Measurements from ENCODE around the gene ABCB8.
"Not testable (repeated sequence)": the region's sequence is repeated elsewhere in the genome, so short reads cannot be mapped to it uniquely, and the experiment has no call there.

Gene ABCB8

GRCh38 chr7:151039850-151040548 lies 11.7 kb downstream of the ABCB8 start:
- no peak for DNase-seq (ENCODE audit: extremely low spot score)
- ChIA-PET POLR2A (interaction anchor here (0.7 to 3.8 kb wide), 4 partner anchors 12 to 43 kb away, joined by 3 to 23 read pairs (median 5); partner anchors contain the start of genes ABCB8, SLC4A2 and TMUB1), CTCF (interaction anchor here (1.0 to 1.7 kb wide), 2 partner anchors 12 to 21 kb away, joined by 3 to 6 read pairs; partner anchors contain the start of gene ABCB8)

GRCh38 chr7:151040616-151041375 lies 12.5 kb downstream of the ABCB8 start:
- TF ChIP-seq ELF4 (IDR thresholded peaks at IDR 0.05) (no peak), SUZ12 (IDR thresholded peaks at IDR 0.05) (no peak), ZNF384 (IDR thresholded peaks at IDR 0.05) (no peak), FOXM1 (IDR thresholded peaks at IDR 0.05; ENCODE audit: borderline replicate concordance) (no peak), TARDBP (IDR thresholded peaks at IDR 0.05) (no peak), NFRKB (IDR thresholded peaks at IDR 0.05) (no peak), CTBP1 (IDR thresholded peaks at IDR 0.05; ENCODE audit: borderline replicate concordance) (no peak), L3MBTL2 (conservative IDR thresholded peaks at IDR 0.05) (no peak), ARNT (IDR thresholded peaks at IDR 0.05) (no peak), PKNOX1 (IDR thresholded peaks at IDR 0.05) (no peak), LEF1 (IDR thresholded peaks at IDR 0.05; ENCODE audit: borderline replicate concordance) (no peak), HDGF (IDR thresholded peaks at IDR 0.05; ENCODE audit: borderline replicate concordance) (no peak), FOXK2 (IDR thresholded peaks at IDR 0.05) (no peak), SP1 (IDR thresholded peaks at IDR 0.05) (no peak), FOXA1 (IDR thresholded peaks at IDR 0.05) (no peak), BHLHE40 (IDR thresholded peaks at IDR 0.05; ENCODE audit: borderline replicate concordance) (no peak)
- ChIA-PET POLR2A (interaction anchor here (1.1 to 1.3 kb wide), 2 partner anchors 13 to 18 kb away, joined by 3 to 6 read pairs; partner anchors contain the start of gene ABCB8), CTCF (interaction anchor here (1.7 kb wide), 1 partner anchor 22 kb away, joined by 6 read pairs; no protein-coding TSS in a partner anchor)
- DNase-seq (ENCODE audit: extremely low spot score), result no peak

More at GRCh38 chr7:151039850-151040548, 11.7 kb downstream of the ABCB8 start:
- TF ChIP-seq FOXA1 (IDR thresholded peaks at IDR 0.05) (no peak), LEF1 (IDR thresholded peaks at IDR 0.05; ENCODE audit: borderline replicate concordance) (no peak), SP1 (IDR thresholded peaks at IDR 0.05) (no peak), BHLHE40 (IDR thresholded peaks at IDR 0.05; ENCODE audit: borderline replicate concordance) (no peak), ZNF384 (IDR thresholded peaks at IDR 0.05) (no peak), HDGF (IDR thresholded peaks at IDR 0.05; ENCODE audit: borderline replicate concordance) (no peak), L3MBTL2 (conservative IDR thresholded peaks at IDR 0.05) (no peak), NFRKB (IDR thresholded peaks at IDR 0.05) (no peak)

GRCh38 chr7:151043449-151043848 lies 15.2 kb downstream of the ABCB8 start:
- DNase-seq (ENCODE audit: extremely low spot score); POLR2A ChIA-PET; CTCF ChIA-PET: not testable (repeated sequence)

- ChIA-PET CTCF (no interaction called here), POLR2A (interaction anchor here (1.7 kb wide), 1 partner anchor 183 kb away, joined by 4 read pairs; the partner anchor contains the start of gene ABCF2)
- TF ChIP-seq PKNOX1 (IDR thresholded peaks at IDR 0.05) (no peak), FOXM1 (IDR thresholded peaks at IDR 0.05; ENCODE audit: borderline replicate concordance) (no peak), FOXA1 (IDR thresholded peaks at IDR 0.05) (no peak), ZNF384 (IDR thresholded peaks at IDR 0.05) (no peak), SP1 (IDR thresholded peaks at IDR 0.05) (no peak), BHLHE40 (IDR thresholded peaks at IDR 0.05; ENCODE audit: borderline replicate concordance) (no peak), LEF1 (IDR thresholded peaks at IDR 0.05; ENCODE audit: borderline replicate concordance) (no peak), SUZ12 (IDR thresholded peaks at IDR 0.05) (no peak), L3MBTL2 (conservative IDR thresholded peaks at IDR 0.05) (no peak), FOXK2 (IDR thresholded peaks at IDR 0.05) (no peak), ELF4 (IDR thresholded peaks at IDR 0.05) (no peak), HDGF (IDR thresholded peaks at IDR 0.05; ENCODE audit: borderline replicate concordance) (no peak), CTBP1 (IDR thresholded peaks at IDR 0.05; ENCODE audit: borderline replicate concordance) (no peak)
- no peak for DNase-seq (ENCODE audit: extremely low spot score)
Observed at GRCh38 chr7:151043959-151044358, 15.7 kb downstream of the ABCB8 start.

GRCh38 chr7:151045262-151045661 lies 17.0 kb downstream of the ABCB8 start:
- DNase-seq (ENCODE audit: extremely low spot score), result no peak
- CTCF ChIA-PET, result no interaction called here
- no peak for TF ChIP-seq HDGF (IDR thresholded peaks at IDR 0.05; ENCODE audit: borderline replicate concordance)
- TF ChIP-seq ELF4 (IDR thresholded peaks at IDR 0.05), result no peak
- no peak for TF ChIP-seq BHLHE40 (IDR thresholded peaks at IDR 0.05; ENCODE audit: borderline replicate concordance)
- POLR2A ChIA-PET, result interaction anchor here (1.0 to 2.0 kb wide), 3 partner anchors 10 to 182 kb away, joined by 4 to 6 read pairs (median 4); partner anchors contain the start of gene ABCF2

GRCh38 chr7:151045967-151046366 lies 17.7 kb downstream of the ABCB8 start:
- TF ChIP-seq FOXK2 (IDR thresholded peaks at IDR 0.05) (no peak), ZNF384 (IDR thresholded peaks at IDR 0.05) (no peak), PKNOX1 (IDR thresholded peaks at IDR 0.05) (no peak), SP1 (IDR thresholded peaks at IDR 0.05) (no peak), ELF4 (IDR thresholded peaks at IDR 0.05) (no peak), BHLHE40 (IDR thresholded peaks at IDR 0.05; ENCODE audit: borderline replicate concordance) (no peak), FOXA1 (IDR thresholded peaks at IDR 0.05) (no peak), SUZ12 (IDR thresholded peaks at IDR 0.05) (no peak), CTBP1 (IDR thresholded peaks at IDR 0.05; ENCODE audit: borderline replicate concordance) (no peak), TARDBP (IDR thresholded peaks at IDR 0.05) (no peak), HDGF (IDR thresholded peaks at IDR 0.05; ENCODE audit: borderline replicate concordance) (no peak), LEF1 (IDR thresholded peaks at IDR 0.05; ENCODE audit: borderline replicate concordance) (no peak), NFRKB (IDR thresholded peaks at IDR 0.05) (no peak), ARNT (IDR thresholded peaks at IDR 0.05) (no peak), FOXM1 (IDR thresholded peaks at IDR 0.05; ENCODE audit: borderline replicate concordance) (no peak), L3MBTL2 (conservative IDR thresholded peaks at IDR 0.05) (no peak)
- CTCF ChIA-PET, result no interaction called here
- POLR2A ChIA-PET, result interaction anchor here (2.0 kb wide), 1 partner anchor 9 kb away, joined by 6 read pairs; no protein-coding TSS in a partner anchor
- no peak for DNase-seq (ENCODE audit: extremely low spot score)
